HG03432 (cell line): ENCODE results near the gene INTS6.
A peak's percentile ranks its signal among the peaks of the same experiment; 100 is the strongest.
"Not testable (repeated sequence)": the region's sequence is repeated elsewhere in the genome, so short reads cannot be mapped to it uniquely, and the experiment has no call there.

Experiments used
- ATAC-seq: cut with Tn5 transposase; IDR thresholded peaks from one replicate; pipeline ENCODE4 v1.9.1; 2021; ENCODE audit warnings: mild to moderate bottlenecking, moderate library complexity; ENCODE audit not compliant: unreplicated experiment

The INTS6 gene

GRCh38 chr13:51417716-51418115 lies 35.1 kb downstream of the INTS6 start:
- no peak for ATAC-seq

GRCh38 chr13:51416107-51416506 lies 36.7 kb downstream of the INTS6 start:
- peak; percentile 55 for ATAC-seq

- ATAC-seq, result not testable (repeated sequence)
Observed at GRCh38 chr13:51415339-51415738, 37.5 kb downstream of the INTS6 start.

DNA sequence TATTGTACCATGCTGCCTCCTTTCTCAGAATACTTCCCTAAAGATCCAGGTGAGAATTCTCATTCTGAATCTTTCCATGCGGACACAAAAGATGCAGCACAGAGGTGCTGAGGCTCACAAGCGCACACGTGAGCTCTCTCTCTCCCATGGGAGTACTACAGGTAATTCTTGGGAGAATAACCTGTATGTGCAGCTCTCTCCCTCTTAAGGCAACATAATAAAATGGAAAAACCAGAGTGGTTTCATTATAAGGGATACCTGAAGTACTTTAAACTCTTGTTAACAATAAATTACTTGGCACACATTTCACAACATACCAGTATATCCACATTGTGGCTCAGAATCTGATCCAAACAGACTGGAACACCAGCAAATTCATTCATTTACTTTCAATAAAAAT lies 40.4 kb downstream of the INTS6 start:
- ATAC-seq, result no peak

DNA sequence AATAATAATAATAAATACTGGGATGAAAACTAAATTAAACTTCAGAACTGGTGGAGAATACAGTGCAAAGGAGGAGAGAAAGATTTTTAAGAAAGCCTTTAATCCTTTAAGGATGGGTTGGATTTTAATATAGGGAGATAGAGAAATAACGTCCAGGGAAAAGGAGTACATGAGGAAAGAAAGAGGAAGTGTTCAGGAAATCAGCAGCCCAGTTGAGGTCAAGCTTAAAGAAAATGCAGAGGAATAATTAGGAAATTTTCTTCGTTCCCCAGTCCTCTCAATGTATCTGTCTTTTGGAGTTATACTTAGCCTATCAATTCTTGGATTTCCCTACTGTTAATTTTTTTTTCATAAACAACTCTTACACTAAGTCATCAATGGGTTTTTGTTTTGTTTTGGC lies 47.7 kb downstream of the INTS6 start:
- ATAC-seq, result no peak

DNA sequence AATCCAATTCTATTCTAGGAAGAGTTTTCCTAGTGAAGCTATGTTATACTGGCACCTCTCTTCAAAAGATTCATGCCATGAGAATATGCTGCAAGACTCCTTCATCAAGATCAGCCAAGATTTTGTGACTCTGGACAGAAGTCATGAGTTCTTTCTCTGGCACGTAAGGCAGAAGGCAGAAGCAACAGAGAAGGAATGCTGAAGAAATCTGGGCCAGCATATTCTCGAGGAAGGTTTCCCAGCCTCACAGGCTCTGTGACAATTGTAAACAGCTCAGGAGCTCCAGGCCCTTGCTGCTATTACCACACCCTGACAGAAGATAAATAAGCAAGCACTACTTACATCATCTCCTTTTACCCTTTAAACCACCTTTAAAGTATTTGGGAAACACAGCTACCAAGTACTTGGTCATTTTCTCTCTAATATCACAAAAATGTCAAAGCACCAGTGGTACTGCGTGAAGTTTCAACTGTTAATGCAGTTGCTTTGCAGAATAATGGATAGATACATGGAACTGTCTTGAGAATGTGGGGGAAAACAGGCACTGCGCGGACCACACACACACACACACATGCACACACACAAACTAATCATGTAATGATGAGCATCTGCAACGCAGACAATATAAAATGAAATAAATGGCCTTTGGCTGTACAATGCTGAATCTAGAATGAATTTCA lies 55.4 kb downstream of the INTS6 start:
- no peak for ATAC-seq

DNA sequence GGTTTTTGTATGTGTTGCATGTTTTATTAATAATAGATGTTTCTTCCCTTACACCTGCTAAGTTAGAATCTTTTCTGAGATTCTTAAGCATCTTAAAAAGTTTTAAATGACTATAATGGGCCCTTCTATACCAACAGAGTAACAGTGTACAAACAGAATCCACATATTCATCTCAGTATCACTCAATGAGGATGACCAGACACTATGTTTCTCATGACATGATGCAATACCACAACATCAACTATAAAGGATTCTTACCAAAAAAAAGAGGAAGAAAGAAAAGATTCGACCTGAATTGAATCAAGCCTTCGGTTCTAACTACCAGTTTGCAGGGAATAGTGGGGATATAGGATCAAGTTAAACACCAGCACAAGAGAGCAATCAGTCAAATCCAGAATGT lies 56.5 kb downstream of the INTS6 start:
- peak; percentile 78 for ATAC-seq

- ATAC-seq, result no peak
Observed at GRCh38 chr13:51394724-51395123, 58.1 kb downstream of the INTS6 start.

GRCh38 chr13:51385114-51385513 lies 67.7 kb downstream of the INTS6 start:
- no peak for ATAC-seq

GRCh38 chr13:51380269-51380668 lies 72.6 kb downstream of the INTS6 start:
- ATAC-seq, result no peak

- ATAC-seq, result no peak
Observed at GRCh38 chr13:51373451-51373850, 79.4 kb downstream of the INTS6 start.

- ATAC-seq, result no peak
Observed at GRCh38 chr13:51371768-51372399, 81.0 kb downstream of the INTS6 start.

DNA sequence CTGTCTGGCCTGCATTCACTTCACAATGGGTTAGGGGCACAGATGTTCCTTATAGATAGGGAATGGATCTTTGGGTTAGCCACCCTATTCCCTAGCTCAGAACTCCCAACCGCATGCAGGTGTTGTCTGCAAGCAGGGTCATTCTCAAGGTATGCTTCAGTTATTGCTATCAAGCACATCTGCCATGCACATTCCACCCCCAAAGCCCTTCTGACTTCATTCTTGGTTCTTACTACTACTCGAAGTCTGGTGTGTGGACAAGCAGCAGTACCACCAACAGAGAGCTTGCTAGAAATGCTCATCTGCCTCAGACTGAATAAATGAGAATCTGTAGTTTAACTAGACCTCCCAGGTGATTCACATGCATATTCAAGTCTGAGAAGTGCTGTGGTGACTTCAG lies 82.0 kb downstream of the INTS6 start:
- ATAC-seq, result no peak

DNA sequence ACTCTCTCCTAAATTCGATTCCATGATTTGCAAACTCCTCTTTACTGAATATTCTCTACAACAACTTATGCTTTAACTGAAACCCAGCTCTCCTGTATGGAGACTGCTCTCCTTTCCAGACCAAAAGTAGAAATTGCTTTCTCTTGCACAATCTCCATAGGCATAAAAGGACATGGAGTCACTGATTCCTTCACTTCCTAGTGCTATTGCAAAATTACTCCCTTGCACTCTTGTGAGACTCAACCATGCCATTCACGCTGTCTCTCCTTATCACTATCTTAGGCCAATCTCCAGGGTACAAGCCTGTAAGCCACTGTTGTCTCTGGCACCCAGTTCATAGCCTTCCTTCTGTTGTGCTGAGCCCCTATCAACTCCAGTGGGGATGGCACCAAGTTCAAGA lies 82.7 kb downstream of the INTS6 start:
- ATAC-seq, result no peak

DNA sequence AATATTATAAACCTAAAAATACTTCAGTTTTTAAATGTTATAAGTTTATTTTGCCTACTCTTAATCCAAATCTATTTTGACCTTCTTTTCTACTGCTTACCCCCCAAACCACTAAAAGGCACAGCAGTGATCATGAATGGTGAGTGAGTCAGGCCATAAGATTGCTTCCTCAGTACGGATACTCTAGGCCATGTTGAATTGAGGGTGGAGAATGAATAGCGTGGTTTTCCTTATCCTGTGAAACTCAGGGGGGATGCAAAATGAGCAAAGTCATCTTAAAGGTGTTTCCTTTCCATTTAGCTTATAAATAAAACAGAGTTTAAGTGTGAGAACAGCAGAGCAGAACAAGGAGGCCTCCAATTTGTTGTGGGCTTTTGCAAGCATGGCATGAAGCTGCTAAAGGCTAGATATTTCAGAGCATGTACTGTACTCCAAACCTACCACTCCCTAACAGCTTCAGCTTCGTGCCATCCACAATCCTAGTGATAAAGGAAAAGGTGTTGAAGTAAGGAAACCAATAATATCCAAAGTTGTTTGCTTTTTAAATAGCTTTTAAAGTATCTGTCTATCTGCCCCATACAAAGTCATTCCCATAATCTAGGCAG lies 88.3 kb downstream of the INTS6 start:
- no peak for ATAC-seq

DNA sequence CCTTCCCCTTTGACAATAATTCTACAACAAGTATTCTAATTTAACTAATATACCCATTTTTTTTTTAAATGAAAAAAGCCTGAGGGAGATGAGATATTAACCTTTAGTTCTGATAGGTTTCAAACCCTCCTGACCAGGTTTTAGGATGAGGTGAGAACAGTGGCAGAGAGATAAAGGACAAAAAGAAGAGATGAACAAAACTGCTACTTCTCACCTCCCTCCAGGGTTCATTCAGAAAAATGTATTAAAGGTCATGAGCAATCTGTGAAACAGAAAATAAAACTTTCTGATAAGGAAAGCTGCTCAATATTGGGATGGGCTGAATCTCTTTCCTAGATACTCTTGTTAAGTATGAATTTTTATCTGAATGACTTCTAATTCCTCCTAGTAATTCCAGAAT lies 89.2 kb downstream of the INTS6 start:
- ATAC-seq, result no peak

DNA sequence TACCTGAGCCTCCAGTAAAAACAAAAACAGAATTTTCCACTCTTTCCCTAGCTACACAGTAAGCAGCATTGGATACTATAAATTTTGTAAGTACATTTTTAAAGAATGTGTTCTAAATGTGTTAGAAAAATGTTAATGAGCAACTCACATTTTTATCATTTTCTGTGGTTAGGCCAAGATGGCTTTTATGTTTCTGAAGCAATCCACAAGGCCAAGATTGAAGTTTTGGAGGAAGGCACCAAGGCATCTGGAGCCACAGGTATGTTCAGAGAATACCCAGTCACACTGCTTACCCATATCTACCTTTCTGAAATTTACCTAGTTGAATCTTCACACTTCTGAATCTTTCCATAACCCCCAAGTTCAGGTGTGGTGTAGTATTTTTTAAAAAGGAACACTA lies 91.7 kb downstream of the INTS6 start:
- no peak for ATAC-seq

GRCh38 chr13:51360489-51360888 lies 92.3 kb downstream of the INTS6 start:
- ATAC-seq, result no peak

DNA sequence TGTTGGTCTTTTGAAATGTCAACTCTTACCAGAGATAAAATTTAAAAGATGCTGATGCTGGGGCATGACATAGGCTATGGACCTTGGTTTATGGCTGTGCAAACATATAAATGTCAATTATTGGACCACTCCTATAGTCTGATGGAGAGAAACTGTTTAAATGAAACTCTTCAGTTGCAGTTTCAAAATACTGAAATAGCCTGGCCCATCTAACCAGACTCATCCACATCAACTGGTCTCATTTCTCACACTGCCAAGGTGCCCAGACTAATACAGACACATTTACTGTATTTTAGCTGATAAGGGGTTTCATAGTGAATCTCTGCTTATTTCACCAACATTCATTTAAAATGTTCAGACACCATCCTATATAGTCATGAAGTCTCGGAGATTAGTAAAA lies 93.5 kb downstream of the INTS6 start:
- no peak for ATAC-seq

DNA sequence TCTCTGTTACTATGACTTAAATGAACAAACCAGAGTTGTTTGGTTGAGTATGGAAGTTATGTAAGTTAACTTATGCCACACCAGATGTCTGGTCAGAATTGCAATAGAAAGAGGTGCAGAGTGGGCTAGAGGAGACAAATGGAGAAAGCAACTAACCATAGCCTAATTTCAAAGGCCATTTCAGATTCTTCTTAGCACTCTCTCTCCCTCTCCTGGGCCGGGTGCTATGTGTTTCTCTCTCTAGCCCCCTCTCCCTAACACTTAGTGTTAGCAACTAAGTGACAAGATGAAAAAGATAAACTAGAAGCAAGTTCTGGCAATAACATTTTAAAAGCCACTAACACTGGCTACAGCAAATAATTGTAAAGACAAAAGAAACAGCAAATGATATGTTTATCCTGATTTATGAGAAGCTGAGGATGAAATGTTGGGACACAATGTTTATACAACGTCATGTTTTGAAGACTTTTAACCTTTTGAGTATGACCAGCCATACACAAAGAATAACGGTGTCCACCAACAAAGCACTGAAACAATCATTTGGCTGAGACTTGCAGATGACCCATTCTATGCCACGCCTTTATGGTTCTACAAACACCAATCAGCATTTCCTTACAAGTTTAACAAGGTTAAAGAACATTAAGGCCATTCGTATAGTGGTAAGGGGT lies 94.8 kb downstream of the INTS6 start:
- no peak for ATAC-seq

DNA sequence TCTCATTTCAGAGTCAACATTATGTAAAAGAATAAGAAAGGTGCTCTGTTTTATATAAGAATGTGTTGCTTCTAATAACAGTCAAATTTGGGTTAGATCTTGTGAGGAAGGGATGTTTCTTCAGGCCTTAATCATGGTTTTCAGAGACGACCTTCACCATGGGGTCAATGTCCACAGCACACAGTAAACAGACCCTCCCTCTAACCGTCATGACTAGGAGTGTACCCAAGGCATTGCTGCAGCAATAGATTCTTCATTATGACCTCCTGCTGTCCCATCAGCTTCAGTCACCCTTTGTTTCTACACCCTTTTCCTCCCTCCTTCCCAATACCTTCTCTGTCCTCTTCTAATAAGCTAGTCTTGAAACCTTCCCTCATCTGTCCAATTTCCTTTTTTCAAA lies 97.6 kb downstream of the INTS6 start:
- no peak for ATAC-seq

- no peak for ATAC-seq
Observed at GRCh38 chr13:51349016-51349415, 103.8 kb downstream of the INTS6 start.
